Stimulated activated CD8-positive, alpha-beta memory T cell treated with anti-CD3 and anti-CD28 coated beads, Interleukin-2, amount 100 ng/mL, for 1 hour (primary cell): ENCODE measurements around the gene KMT5C.
A peak's percentile ranks its signal among the peaks of the same experiment; 100 is the strongest.

Source experiments
- DNase-seq, 2 donors: peaks; one replicate each; pipeline ENCODE4 v3.0.0-alpha.2; 2020; ENCODE audit warnings: low read depth in 2 of 2

Gene KMT5C

GRCh38 chr19:55366790-55367189, 27.1 kb downstream of the KMT5C start:
- DNase-seq: no peak

- no peak for DNase-seq
Observed at GRCh38 chr19:55368106-55368505, 28.4 kb downstream of the KMT5C start.

GRCh38 chr19:55368701-55369563, 29.3 kb downstream of the KMT5C start:
- DNase-seq: no peak

- DNase-seq: no peak
Observed at GRCh38 chr19:55369653-55370304, 30.1 kb downstream of the KMT5C start.

- no peak for DNase-seq
Observed at GRCh38 chr19:55370305-55370988, 30.8 kb downstream of the KMT5C start, which contains the start of gene IL11. Gene IL11, minus strand, starts transcription at chr19:55370463. Its CDS starts 153 bp downstream, at chr19:55370310.

- no peak for DNase-seq
Observed at GRCh38 chr19:55372316-55373081, 32.8 kb downstream of the KMT5C start.

- DNase-seq: no peak
Observed at GRCh38 chr19:55373306-55373992, 33.8 kb downstream of the KMT5C start.

GRCh38 chr19:55373993-55374757, 34.5 kb downstream of the KMT5C start:
- no peak for DNase-seq

GRCh38 chr19:55376241-55376933, 36.7 kb downstream of the KMT5C start, which contains the start of gene TMEM190:
Gene TMEM190, plus strand, starts transcription at chr19:55376826. Its CDS starts 28 bp downstream, at chr19:55376854.
- no peak for DNase-seq

GRCh38 chr19:55377356-55378131, 37.9 kb downstream of the KMT5C start:
- DNase-seq: no peak

GRCh38 chr19:55379174-55379573, 39.5 kb downstream of the KMT5C start:
- no peak for DNase-seq

GRCh38 chr19:55382013-55382412, 42.3 kb downstream of the KMT5C start:
- no peak for DNase-seq

GRCh38 chr19:55382522-55383054, 42.9 kb downstream of the KMT5C start:
- no peak for DNase-seq

- no peak for DNase-seq
Observed at GRCh38 chr19:55383279-55384130, 43.8 kb downstream of the KMT5C start.

- DNase-seq: no peak
Observed at GRCh38 chr19:55384131-55384919, 44.6 kb downstream of the KMT5C start, which contains the start of gene TMEM238. Gene TMEM238, minus strand, starts transcription at chr19:55384292. Its CDS starts 33 bp downstream, at chr19:55384259.

GRCh38 chr19:55384920-55385723, 45.4 kb downstream of the KMT5C start:
- peak; percentile 79 to 84 for DNase-seq
